DMS53 (cell line): ENCODE measurements around the gene PRPF40B.
"Not testable (repeated sequence)": the region's sequence is repeated elsewhere in the genome, so short reads cannot be mapped to it uniquely, and the experiment has no call there.

Source experiments
- DNase-seq: peaks from one replicate; lab custom pipeline; 2025; lab: John Stamatoyannopoulos, UW

PRPF40B gene

GRCh38 chr12:49623142-49623904, at the start of gene PRPF40B:
Gene PRPF40B, plus strand, starts transcription at chr12:49623561. Its CDS starts 30 bp downstream, at chr12:49623591.
- DNase-seq: peak; percentile 97

GRCh38 chr12:49577589-49578315, 45.6 kb upstream of the PRPF40B start:
- no peak for DNase-seq

DNA sequence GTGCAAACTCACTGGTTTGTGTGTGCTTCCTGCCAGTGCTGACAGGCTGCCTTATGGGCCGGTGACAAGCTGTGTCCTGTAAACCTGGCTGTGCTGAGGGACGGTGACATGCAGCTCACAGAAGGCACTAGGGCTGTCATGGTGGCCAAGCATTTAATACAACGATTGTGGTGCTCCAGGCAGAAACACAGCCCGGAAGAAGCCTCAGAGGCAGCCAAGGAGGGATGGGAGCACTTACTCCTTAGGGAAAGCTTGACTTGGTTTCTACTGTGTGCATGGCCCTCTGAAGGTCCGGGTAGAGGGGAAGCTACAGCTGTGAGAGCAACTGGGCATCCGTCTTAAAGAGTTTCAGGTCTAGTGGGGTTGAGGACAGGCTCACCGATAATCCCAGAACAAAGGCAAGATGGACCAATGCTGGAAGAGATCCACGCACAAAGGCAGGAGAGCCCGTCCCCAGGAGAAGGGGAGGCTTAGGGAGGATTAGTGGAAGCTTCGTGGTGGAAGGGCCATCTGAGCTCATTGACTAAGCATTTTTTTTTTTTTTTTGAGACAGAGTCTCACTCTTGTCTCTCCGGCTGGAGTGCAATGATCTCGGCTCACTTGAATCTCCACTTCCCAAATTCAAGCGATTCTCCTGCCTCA, 44.8 kb upstream of the PRPF40B start:
- no peak for DNase-seq

GRCh38 chr12:49580572-49581535, 42.5 kb upstream of the PRPF40B start:
- DNase-seq: peak; percentile 93

- no peak for DNase-seq
Observed at GRCh38 chr12:49582201-49582600, 41.2 kb upstream of the PRPF40B start.

DNA sequence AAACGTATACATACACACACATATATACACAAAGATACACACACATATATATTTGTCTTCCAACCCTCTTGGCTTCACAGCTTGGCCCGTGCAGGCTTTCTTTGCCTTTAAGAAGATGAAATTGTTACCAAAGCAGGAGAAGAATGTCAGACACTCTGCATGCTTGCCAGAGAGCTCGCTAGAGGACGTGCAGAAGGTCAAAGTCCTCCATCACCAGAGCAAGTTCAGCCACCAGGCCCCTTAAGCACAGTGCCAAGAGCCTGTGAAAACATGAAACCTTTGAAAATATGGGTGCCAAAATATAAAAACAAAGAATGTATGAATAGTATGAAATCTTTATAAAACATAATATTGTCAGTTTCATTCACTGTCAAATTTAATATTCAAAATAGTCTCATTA, 40.5 kb upstream of the PRPF40B start:
- no peak for DNase-seq

GRCh38 chr12:49583366-49584094, 39.8 kb upstream of the PRPF40B start:
- no peak for DNase-seq

GRCh38 chr12:49584591-49584990, 38.8 kb upstream of the PRPF40B start:
- no peak for DNase-seq

DNA sequence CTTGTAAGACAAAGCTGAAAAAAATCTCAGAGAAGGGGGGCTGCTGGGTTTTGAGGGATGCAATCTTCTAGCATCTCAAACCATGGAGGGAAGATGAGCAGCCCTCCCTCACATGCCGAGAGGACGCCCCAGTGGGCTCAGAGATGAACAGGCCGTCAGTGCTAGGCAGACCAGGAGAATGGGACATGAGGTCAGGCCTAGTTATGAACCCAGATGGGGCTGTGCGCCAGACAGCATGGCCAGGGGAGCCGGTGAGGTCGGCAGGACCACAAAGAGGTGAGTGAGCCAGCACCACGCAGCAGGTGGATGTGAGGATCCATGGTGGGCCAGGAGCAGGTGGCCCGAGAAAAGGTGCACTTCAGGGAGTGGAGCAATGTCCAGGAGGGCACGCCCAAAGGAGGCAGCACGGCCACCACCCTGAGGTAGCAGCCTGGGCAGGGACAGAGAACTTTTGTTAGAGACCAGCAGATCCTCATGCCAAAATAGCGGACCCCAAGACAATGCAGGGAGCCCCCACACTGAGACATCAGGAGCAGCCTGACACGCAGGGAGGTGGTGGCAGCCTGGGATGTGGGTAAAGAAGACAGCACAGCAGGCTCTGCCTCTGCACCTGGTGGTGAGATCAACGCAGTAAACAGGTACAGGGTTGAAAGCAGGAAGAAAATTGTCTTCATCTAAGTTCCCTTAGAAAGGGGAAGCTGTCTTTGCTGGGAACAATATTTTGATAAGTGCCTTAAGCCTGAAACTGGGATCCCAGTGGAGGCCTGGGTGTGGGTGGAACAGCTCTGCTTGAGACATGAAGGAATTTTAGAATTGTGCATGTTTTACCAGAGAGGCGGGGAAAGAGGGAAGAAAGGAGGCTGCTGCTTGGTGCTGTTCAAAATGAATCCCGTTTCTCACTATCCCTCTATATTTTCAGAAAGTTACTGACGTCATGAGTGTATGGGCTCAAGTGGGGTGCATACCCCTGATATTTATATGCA, 37.6 kb upstream of the PRPF40B start:
- no peak for DNase-seq

DNA sequence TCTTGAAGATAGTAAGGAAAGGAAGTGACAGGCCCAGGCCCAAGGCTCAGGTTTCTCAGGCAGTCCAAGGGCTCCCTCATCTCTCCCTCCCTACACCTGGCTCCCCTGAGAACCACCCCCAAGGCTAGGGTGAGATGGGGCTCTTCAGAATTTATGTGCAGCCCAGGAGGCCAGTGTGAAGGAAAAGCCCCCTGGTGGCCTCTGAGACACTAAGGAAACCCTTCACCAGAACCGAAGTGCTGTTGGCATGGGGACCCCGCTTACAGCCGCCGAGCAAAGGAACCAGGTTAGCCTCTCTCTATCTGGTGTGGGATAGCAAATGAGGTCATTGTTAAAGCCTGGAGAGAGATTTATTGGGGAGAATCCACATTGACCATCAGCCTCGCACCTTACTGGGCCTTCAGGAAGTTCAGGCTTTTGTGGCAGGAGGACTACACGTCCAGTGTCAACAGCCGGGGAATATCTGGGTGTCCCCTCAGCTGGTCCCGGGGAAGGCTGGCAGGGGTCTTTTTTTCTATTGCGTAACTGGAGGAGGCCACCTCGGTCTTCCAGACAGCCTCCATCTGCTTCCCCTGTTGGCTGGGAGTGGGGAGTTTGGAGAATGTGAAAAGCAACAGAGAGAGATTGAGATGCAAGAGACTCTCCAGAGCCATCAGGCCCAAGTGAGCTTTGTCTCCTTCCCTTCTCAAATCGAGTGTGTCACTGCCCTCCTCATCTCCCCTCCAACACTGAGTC, 36.0 kb upstream of the PRPF40B start:
- no peak for DNase-seq

DNA sequence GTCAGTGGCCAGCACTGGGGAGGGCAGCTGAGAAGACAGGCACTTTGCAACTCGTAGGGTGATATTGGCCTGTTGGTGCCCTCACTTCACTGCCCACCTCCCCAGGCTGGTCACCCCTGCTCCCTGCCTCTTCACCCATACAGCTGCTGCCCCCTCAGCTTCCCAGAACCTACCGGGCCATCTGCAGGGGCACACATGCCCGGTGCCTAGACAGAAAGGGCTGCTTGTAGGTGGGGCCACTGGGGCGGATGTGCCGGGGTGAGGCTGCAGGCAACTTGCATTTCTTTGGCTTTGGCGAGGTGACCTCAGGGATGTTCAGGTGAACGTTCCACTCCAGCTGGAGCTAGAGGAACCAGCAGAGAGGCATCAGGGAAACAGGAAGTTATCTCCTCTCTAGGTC, 35.1 kb upstream of the PRPF40B start:
- no peak for DNase-seq

GRCh38 chr12:49588721-49589516, 34.4 kb upstream of the PRPF40B start:
- no peak for DNase-seq

- no peak for DNase-seq
Observed at GRCh38 chr12:49598527-49598926, 24.8 kb upstream of the PRPF40B start.

DNA sequence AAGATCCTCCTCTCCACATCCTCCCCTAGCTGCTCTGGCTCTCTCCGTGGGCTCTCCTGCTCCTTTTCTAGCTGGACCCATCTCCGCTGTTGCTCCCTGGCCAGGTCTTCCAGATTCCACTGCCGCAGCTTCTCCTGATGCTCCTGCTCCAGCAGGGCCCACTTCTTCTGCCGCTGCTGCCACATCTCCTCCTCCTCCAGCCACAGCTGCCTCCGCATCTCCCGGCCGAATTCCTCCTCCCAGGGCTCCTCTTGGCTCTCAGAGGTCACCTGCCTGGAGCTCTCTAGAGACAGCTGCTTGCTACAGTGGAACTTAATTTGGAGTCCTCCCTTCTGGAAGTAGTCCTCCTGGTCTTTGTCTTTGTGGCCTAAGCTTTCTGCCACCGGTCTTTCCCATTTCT, 23.4 kb upstream of the PRPF40B start:
- no peak for DNase-seq

GRCh38 chr12:49603721-49604120, 19.6 kb upstream of the PRPF40B start:
- DNase-seq: no peak

DNA sequence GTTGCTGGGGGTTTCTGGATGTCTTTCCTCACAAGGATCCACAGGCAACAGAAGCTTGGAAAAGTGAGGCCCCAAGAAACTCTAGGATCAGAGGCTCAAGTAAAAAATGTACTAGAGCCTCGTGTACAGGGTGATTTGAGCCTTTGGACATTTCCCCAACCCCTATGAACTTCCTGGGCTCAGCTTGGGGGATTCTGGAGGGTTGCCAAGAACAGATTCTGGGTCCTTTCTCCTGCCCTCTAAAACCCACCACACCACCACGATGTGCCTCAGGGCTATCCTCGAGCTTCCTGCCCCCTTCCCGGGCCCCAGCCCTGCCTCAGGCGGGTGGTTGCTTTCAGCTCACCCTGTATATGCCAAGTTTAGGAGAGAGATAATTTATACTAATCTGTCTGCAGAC, 18.5 kb upstream of the PRPF40B start:
- no peak for DNase-seq

DNA sequence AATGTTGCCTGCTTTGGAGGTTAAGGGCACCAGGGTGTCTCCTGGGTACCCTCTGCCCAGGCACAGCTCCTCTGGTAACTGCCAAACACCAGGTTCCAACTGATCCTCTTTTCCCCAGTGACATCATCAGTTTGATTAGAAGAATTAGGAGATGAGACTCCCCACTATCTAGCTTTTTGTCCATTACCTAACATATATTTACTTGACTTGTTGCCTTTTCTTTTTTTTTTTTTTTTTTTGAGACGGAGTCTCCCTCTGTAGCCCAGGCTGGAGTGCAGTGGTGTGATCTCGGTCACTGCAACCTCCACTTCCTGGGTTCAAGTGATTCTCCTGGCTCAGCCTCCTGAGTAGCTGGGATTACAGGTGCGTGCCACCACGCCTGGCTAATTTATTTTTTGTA, 17.8 kb upstream of the PRPF40B start, which contains the start of gene FAM186B:
FAM186B (minus strand) TSS at position 101 of the 400 bp plus-strand sequence. CDS start 162 bp downstream, outside the sequence.
- DNase-seq: not testable (repeated sequence)
